GM23338 (cell line): ENCODE data around the gene TXNDC15. TPM values are rescaled to one million over a fixed set of nuclear protein-coding genes. Genes with fewer than 3 reads are reported as not detected.
A peak's percentile ranks its signal among the peaks of the same experiment; 100 is the strongest.

ENCODE experiments used
- ATAC-seq: fragments of 200-7000 bp; cut with Tn5 transposase; 3 replicates; pipeline ENCODE4 v1.9.1; 2020
- DNase-seq: peaks from one replicate; pipeline ENCODE4 v3.0.0-alpha.2; 2015; ENCODE audit warnings: low spot score
- H2AFZ ChIP-seq: fragments of 200-600 bp; sonication (generic); 2 replicates; pipeline ENCODE4 v1.8.0; 2016; ENCODE audit warnings: antibody characterized with exemption, mild to moderate bottlenecking, moderate library complexity
- H3F3A ChIP-seq: fragments of 200-600 bp; sonication (generic); replicated peaks from 2 replicates; pipeline ENCODE4 v1.8.0; 2017; ENCODE audit warnings: antibody characterized with exemption, mixed run types, low read depth
- H3K27ac ChIP-seq: fragments of 200-600 bp; sonication (generic); 2 replicates; pipeline ENCODE4 v1.6.1; 2016; ENCODE audit warnings: low read depth
- H3K27me3 ChIP-seq: fragments of 200-600 bp; sonication (generic); 2 replicates; pipeline ENCODE4 v1.8.0; 2016; ENCODE audit warnings: mild to moderate bottlenecking, mixed run types, moderate library complexity; ENCODE audit not compliant: insufficient read depth
- H3K36me3 ChIP-seq: fragments of 200-600 bp; sonication (generic); 2 replicates; pipeline ENCODE4 v1.8.0; 2016; ENCODE audit warnings: mild to moderate bottlenecking; ENCODE audit not compliant: insufficient read depth
- H3K4me1 ChIP-seq: fragments of 200-600 bp; sonication (generic); 2 replicates; pipeline ENCODE4 v1.8.0; 2016; ENCODE audit warnings: mild to moderate bottlenecking, moderate library complexity; ENCODE audit not compliant: insufficient read depth
- H3K4me2 ChIP-seq: fragments of 200-600 bp; sonication (generic); 2 replicates; pipeline ENCODE4 v1.7.1; 2017; ENCODE audit warnings: mixed run types
- H3K4me3 ChIP-seq: fragments of 200-600 bp; sonication (generic); 2 replicates; pipeline ENCODE4 v1.6.1; 2016; ENCODE audit warnings: mixed run types
- H3K79me2 ChIP-seq: fragments of 200-600 bp; sonication (generic); replicated peaks from 2 replicates; pipeline ENCODE4 v1.8.0; 2017; ENCODE audit warnings: mild to moderate bottlenecking; ENCODE audit not compliant: insufficient read depth
- H3K9me2 ChIP-seq: fragments of 200-600 bp; sonication (generic); 2 replicates; pipeline ENCODE4 v1.8.0; 2017; ENCODE audit not compliant: insufficient read depth
- H4K20me1 ChIP-seq: fragments of 200-600 bp; sonication (generic); replicated peaks from 2 replicates; pipeline ENCODE4 v1.8.0; 2017; ENCODE audit warnings: mild to moderate bottlenecking; ENCODE audit not compliant: insufficient read depth
- H3K27ac Mint-ChIP-seq: 2 replicates; pipeline ENCODE4 v1.8.0; 2020; ENCODE audit warnings: inconsistent platforms, mild to moderate bottlenecking, moderate library complexity, mixed read lengths
- H3K27me3 Mint-ChIP-seq: 3 replicates; pipeline ENCODE4 v1.8.0; 2022; ENCODE audit warnings: low read depth, mild to moderate bottlenecking, moderate library complexity, mixed read lengths, inconsistent platforms; ENCODE audit not compliant: insufficient read depth, poor library complexity
- H3K36me3 Mint-ChIP-seq: 3 replicates; pipeline ENCODE4 v1.8.0; 2021; ENCODE audit warnings: low read depth, mild to moderate bottlenecking, inconsistent platforms, moderate library complexity, mixed read lengths
- H3K4me1 Mint-ChIP-seq: 3 replicates; pipeline ENCODE4 v1.8.0; 2020; ENCODE audit warnings: mild to moderate bottlenecking, inconsistent platforms, mixed read lengths
- H3K4me3 Mint-ChIP-seq: 3 replicates; pipeline ENCODE4 v1.8.0; 2021; ENCODE audit warnings: moderate library complexity, mild to moderate bottlenecking, inconsistent platforms, mixed read lengths
- H3K9me3 Mint-ChIP-seq: 3 replicates; pipeline ENCODE4 v1.8.0; 2020; ENCODE audit warnings: moderate library complexity, mild to moderate bottlenecking, inconsistent platforms, mixed read lengths
- CTCF ChIP-seq, 2 experiments: fragments of 200-600 bp in 1 of 2; sonication (generic) in 1 of 2; conservative IDR thresholded peaks; 2 replicates each; pipeline versions ENCODE4 v1.5.1 to v1.6.1; 2016 to 2017; ENCODE audit warnings: antibody characterized with exemption in 2 of 2, low read depth in 2 of 2, mild to moderate bottlenecking in 2 of 2, moderate library complexity in 1 of 2
- ETS1 ChIP-seq: IDR thresholded peaks from 2 replicates; pipeline ENCODE4 v1.6.1; 2016; ENCODE audit warnings: antibody characterized with exemption
- EZH2 ChIP-seq: fragments of 200-600 bp; sonication (generic); IDR thresholded peaks from one replicate; pipeline ENCODE4 v1.8.0; 2017; ENCODE audit warnings: antibody characterized with exemption, mild to moderate bottlenecking, low read depth; ENCODE audit not compliant: unreplicated experiment
- EZH2phosphoT487 ChIP-seq: fragments of 200-600 bp; sonication (generic); IDR thresholded peaks from one replicate; pipeline ENCODE4 v1.8.1; 2018; ENCODE audit warnings: antibody characterized with exemption; ENCODE audit not compliant: unreplicated experiment
- JUNB ChIP-seq: IDR thresholded peaks from one replicate; pipeline ENCODE4 v1.6.1; 2016; ENCODE audit warnings: antibody characterized with exemption; ENCODE audit not compliant: unreplicated experiment
- NANOG ChIP-seq: IDR thresholded peaks from 2 replicates; pipeline ENCODE4 v1.6.1; 2016; ENCODE audit warnings: antibody characterized with exemption, borderline replicate concordance
- POLR2AphosphoS5 ChIP-seq: IDR thresholded peaks from 2 replicates; pipeline ENCODE4 v1.6.1; 2016; ENCODE audit warnings: antibody characterized with exemption, low read depth
- REST ChIP-seq: IDR thresholded peaks from one replicate; pipeline ENCODE4 v1.6.1; 2018; ENCODE audit warnings: antibody characterized with exemption; ENCODE audit not compliant: unreplicated experiment
- ZNF114 ChIP-seq: fragments of 250-450 bp; sonication (Bioruptor Pico); IDR thresholded peaks from 2 replicates; pipeline ENCODE4 v1.5.0; 2020; ENCODE audit warnings: mild to moderate bottlenecking, moderate library complexity
- ZNF331 ChIP-seq: fragments of 250-450 bp; sonication (Bioruptor Pico); IDR thresholded peaks from 2 replicates; pipeline ENCODE4 v1.5.0; 2020; ENCODE audit warnings: low read depth, mild to moderate bottlenecking, moderate library complexity
- polyA plus RNA-seq: library from polyadenylated mRNA; unstranded; fragments of >200 nt; fragmentation: Nextera tagmentation; extraction: Ambion mirVana; gene quantifications from 2 replicates; pipeline ENCODE4 v1.2.1, GENCODE V29; 2016
- total RNA-seq: library from RNA; depleted of rRNA; stranded (reverse); fragments of >200 nt; shearing (Covaris generic); gene quantifications from 2 replicates; pipeline ENCODE4 v1.2.3, GENCODE V29; 2014
- TF ChIP-seq, protein P1 (sequence below): fragments of 250-450 bp; sonication (Bioruptor Pico); IDR thresholded peaks from 2 replicates; pipeline ENCODE4 v1.5.0; 2020; ENCODE audit warnings: mild to moderate bottlenecking, moderate library complexity

The TXNDC15 gene
- total and polyA plus RNA-seq, 2 experiments from 2014 or later, result 24.4 to 28.5 TPM

GRCh38 chr5:134873494-134873893, 677 bp upstream of the TXNDC15 start:
- DNase-seq, result peak; percentile 38
- 0 out of 2 replicates have a peak overlapping the region, but pooled peaks have one; percentile 10 for H3K27ac Mint-ChIP-seq

More at GRCh38 chr5:134873494-134873893, 677 bp upstream of the TXNDC15 start:
- H3K36me3 Mint-ChIP-seq, result no peaks in the 10 kb centered on the region; the same call in 1 of the 3 replicates
- Histone ChIP-seq H3K36me3 (no peaks in the 10 kb centered on the region), H3K27ac (peak overlapping the region; percentile 89), H4K20me1 (no peaks in the 10 kb centered on the region), H3F3A (0 out of 2 replicates have a peak, but pooled peaks cover 6% of the 10 kb centered on the region), H3K79me2 (peaks cover 17% of the 10 kb centered on the region), H3K27me3 (no peaks in the 10 kb centered on the region), H3K9me2 (no peaks in the 10 kb centered on the region), H3K4me2 (peak overlapping the region; percentile 96), H2AFZ (peak overlapping the region; percentile 89), H3K4me1 (peaks cover 14% of the 10 kb centered on the region; the same call in 1 of the 2 replicates), H3K4me3 (peak overlapping the region; percentile 95)
- peak overlapping the region; percentile 87 for H3K4me3 Mint-ChIP-seq
- peaks cover 15% of the 10 kb centered on the region for H3K4me1 Mint-ChIP-seq
- peaks cover 7% of the 10 kb centered on the region for H3K27me3 Mint-ChIP-seq
- TF ChIP-seq ZNF331 (no peak), CTCF (conservative IDR thresholded peaks at IDR 0.05; ENCODE audit: low read depth in 2 of 2) (no peak), EZH2phosphoT487 (no peak), ETS1 (no peak), EZH2 (no peak), JUNB (no peak), REST (no peak), NANOG (no peak), ZNF114 (CRISPR knock-in tag) (no peak), POLR2AphosphoS5 (no peak)
- TF ChIP-seq, protein P1, sequence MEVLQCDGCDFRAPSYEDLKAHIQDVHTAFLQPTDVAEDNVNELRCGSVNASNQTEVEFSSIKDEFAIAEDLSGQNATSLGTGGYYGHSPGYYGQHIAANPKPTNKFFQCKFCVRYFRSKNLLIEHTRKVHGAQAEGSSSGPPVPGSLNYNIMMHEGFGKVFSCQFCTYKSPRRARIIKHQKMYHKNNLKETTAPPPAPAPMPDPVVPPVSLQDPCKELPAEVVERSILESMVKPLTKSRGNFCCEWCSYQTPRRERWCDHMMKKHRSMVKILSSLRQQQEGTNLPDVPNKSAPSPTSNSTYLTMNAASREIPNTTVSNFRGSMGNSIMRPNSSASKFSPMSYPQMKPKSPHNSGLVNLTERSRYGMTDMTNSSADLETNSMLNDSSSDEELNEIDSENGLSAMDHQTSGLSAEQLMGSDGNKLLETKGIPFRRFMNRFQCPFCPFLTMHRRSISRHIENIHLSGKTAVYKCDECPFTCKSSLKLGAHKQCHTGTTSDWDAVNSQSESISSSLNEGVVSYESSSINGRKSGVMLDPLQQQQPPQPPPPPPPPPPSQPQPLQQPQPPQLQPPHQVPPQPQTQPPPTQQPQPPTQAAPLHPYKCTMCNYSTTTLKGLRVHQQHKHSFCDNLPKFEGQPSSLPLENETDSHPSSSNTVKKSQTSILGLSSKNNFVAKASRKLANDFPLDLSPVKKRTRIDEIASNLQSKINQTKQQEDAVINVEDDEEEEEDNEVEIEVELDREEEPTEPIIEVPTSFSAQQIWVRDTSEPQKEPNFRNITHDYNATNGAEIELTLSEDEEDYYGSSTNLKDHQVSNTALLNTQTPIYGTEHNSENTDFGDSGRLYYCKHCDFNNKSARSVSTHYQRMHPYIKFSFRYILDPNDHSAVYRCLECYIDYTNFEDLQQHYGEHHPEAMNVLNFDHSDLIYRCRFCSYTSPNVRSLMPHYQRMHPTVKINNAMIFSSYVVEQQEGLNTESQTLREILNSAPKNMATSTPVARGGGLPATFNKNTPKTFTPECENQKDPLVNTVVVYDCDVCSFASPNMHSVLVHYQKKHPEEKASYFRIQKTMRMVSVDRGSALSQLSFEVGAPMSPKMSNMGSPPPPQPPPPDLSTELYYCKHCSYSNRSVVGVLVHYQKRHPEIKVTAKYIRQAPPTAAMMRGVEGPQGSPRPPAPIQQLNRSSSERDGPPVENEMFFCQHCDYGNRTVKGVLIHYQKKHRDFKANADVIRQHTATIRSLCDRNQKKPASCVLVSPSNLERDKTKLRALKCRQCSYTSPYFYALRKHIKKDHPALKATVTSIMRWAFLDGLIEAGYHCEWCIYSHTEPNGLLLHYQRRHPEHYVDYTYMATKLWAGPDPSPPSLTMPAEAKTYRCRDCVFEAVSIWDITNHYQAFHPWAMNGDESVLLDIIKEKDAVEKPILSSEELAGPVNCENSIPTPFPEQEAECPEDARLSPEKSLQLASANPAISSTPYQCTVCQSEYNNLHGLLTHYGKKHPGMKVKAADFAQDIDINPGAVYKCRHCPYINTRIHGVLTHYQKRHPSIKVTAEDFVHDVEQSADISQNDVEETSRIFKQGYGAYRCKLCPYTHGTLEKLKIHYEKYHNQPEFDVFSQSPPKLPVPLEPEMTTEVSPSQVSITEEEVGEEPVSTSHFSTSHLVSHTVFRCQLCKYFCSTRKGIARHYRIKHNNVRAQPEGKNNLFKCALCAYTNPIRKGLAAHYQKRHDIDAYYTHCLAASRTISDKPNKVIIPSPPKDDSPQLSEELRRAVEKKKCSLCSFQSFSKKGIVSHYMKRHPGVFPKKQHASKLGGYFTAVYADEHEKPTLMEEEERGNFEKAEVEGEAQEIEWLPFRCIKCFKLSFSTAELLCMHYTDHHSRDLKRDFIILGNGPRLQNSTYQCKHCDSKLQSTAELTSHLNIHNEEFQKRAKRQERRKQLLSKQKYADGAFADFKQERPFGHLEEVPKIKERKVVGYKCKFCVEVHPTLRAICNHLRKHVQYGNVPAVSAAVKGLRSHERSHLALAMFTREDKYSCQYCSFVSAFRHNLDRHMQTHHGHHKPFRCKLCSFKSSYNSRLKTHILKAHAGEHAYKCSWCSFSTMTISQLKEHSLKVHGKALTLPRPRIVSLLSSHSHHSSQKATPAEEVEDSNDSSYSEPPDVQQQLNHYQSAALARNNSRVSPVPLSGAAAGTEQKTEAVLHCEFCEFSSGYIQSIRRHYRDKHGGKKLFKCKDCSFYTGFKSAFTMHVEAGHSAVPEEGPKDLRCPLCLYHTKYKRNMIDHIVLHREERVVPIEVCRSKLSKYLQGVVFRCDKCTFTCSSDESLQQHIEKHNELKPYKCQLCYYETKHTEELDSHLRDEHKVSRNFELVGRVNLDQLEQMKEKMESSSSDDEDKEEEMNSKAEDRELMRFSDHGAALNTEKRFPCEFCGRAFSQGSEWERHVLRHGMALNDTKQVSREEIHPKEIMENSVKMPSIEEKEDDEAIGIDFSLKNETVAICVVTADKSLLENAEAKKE (CRISPR knock-in tag), result no peak
- no peaks in the 10 kb centered on the region for H3K9me3 Mint-ChIP-seq
- ATAC-seq, result peak; percentile 11
